ENCODE results near the gene NPR2. TPM values are rescaled to one million over a fixed set of nuclear protein-coding genes. Genes with fewer than 3 reads are reported as not detected.

Gene NPR2
- polyA plus RNA-seq, 2 donors, result 3.8 to 5.1 TPM

DNA sequence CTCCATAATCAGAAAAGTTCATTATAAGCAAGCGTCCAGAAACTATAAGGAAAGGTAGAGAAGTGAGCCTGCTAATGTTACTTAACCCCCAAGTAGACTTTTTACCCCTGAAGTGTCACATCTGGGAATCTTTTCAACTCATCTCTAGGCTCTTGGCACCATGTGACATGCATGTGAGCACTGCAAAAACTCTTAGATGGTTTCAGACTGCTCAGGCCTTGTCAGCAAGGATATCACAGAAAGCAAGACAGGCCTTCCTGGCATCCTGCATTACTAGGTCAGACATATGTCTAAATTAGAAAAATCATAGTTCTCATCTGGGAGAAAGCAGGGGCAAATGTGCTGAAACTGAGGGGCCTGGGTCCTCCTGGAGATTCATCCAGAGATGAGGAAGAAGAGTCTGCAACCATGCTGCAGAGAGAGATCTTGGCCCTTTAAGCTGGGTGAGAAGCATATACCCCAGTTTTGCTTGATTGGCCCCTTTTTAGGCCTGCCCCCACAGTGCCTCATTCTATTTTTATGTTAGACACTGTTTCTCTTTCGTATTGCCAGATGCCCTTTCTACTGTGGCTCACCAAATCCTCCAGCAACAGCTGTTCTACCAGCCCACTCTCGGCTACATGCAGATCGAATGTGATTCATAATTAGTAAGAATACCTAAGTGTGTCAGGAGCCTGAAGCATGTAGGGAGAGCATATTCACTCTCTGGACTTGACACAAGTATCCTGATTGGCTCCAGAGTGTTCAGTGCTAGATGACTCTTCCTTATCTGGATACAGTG is 56.6 kb downstream of the NPR2 start:
- 53 to 56% methylated on average over 4 of the region's 4 CpGs for WGBS, 2 donors
- H3K27ac ChIP-seq (ENCODE audit: low read depth in 2 of 2, low read length in 1 of 2), result peak overlapping the region in 1 of 2 donors; percentile 53

DNA sequence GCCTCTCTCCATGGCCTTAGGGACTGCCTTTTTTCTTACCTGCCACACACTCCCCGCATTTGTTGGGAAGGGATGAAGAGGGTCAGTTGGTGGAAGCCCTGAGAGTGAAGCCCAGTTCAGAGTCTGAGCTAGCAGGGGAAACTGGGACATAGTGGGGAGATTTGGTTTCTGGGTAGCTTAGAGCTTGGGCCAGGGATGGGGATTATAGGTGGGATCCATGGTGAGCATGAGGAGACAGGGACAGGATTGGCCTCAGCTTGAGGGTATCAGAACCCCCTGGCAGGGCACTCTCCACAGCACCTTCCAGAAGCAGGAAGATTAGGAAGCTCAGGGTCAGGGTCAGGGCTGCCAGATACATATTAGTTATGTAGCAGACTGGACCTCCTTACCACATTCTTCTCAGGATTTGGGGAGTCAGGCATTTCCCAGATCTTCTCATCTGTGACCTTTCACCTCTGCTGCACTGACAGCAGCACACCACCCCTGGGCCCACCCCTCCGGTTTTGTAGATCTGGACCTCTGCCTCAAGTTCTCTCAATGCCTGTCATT is 61.0 kb downstream of the NPR2 start:
- Histone ChIP-seq H3K4me1 (ENCODE audit: control insufficient read depth in 2 of 2, insufficient read depth in 2 of 2, low read length in 1 of 2) (no peaks in the 10 kb centered on the region), H3K27me3 (ENCODE audit: control insufficient read depth in 1 of 2, insufficient read depth in 2 of 2, low read length in 2 of 2) (no peaks in the 10 kb centered on the region)

More for the DNA sequence above, 56.6 kb downstream of the NPR2 start:
- Histone ChIP-seq H3K4me3 (ENCODE audit: low read depth in 1 of 2, low read length in 2 of 2) (no peak overlapping the region), H3K9me3 (ENCODE audit: control insufficient read depth in 2 of 2, insufficient read depth in 1 of 2, low read depth in 1 of 2, low read length in 1 of 2) (no peaks in the 10 kb centered on the region), H3K36me3 (ENCODE audit: control insufficient read depth in 2 of 2, insufficient read depth in 2 of 2, low read length in 1 of 2) (peaks cover 3 to 5% of the 10 kb centered on the region in 2 donors), H3K27me3 (ENCODE audit: control insufficient read depth in 1 of 2, insufficient read depth in 2 of 2, low read length in 2 of 2) (no peaks in the 10 kb centered on the region), H3K4me1 (ENCODE audit: control insufficient read depth in 2 of 2, insufficient read depth in 2 of 2, low read length in 1 of 2) (peaks cover 0 to 13% of the 10 kb centered on the region in 2 donors)

DNA sequence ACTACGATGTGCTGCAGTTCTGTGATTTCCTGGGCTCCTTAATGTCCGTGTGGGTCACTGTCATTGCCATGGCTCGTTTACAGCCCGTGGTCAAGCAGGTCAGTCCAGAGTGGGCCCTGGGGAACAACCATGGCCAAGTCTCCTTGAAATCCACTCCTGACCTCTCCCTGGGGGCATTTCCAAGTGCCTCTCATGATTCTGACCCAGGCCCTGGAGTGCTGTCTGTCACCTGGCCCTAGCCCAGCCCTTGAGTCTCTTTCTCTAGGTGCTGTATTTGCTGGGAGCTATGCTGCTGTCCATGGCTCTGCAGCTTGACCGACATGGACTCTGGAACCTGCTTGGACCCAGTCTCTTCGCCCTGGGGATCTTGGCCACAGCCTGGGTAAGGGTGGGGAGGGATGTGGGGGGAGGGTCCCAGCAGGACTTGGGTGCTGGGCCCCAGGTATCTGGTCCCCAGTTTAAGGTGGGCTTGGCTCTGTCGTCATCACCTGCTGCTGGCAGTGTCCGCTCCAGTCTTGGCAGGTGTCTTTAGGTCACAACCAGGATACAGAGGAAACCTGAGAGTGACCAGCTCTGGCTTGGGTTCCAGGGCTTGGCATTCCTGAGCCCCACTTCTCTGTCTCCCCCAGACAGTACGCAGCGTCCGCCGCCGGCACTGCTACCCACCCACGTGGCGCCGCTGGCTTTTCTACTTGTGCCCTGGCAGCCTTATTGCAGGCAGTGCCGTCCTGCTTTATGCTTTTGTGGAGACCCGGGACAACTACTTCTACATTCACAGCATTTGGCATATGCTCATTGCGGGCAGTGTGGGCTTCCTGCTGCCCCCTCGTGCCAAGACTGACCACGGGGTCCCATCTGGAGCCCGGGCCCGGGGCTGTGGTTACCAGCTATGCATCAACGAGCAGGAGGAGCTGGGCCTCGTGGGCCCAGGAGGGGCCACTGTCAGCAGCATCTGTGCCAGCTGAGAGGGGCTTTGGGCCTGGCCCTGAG is 61.8 kb downstream of the NPR2 start:
- no peaks in the 10 kb centered on the region for H3K4me1 ChIP-seq (ENCODE audit: control insufficient read depth in 2 of 2, insufficient read depth in 2 of 2, low read length in 1 of 2)
- 88 to 90% methylated on average over 25 of the region's 25 CpGs for WGBS, 2 donors
- H3K27me3 ChIP-seq (ENCODE audit: control insufficient read depth in 1 of 2, insufficient read depth in 2 of 2, low read length in 2 of 2), result no peaks in the 10 kb centered on the region
- no peak overlapping the region for H3K4me3 ChIP-seq (ENCODE audit: low read depth in 1 of 2, low read length in 2 of 2)
- no peaks in the 10 kb centered on the region for H3K36me3 ChIP-seq (ENCODE audit: control insufficient read depth in 2 of 2, insufficient read depth in 2 of 2, low read length in 1 of 2)
- H3K9me3 ChIP-seq (ENCODE audit: control insufficient read depth in 2 of 2, insufficient read depth in 1 of 2, low read depth in 1 of 2, low read length in 1 of 2), result no peaks in the 10 kb centered on the region
- H3K27ac ChIP-seq (ENCODE audit: low read depth in 2 of 2, low read length in 1 of 2), result no peak overlapping the region

More for the DNA sequence above, 61.0 kb downstream of the NPR2 start:
- WGBS, 2 donors, result 87 to 93% methylated on average over 2 of the region's 2 CpGs
- no peak overlapping the region for H3K4me3 ChIP-seq (ENCODE audit: low read depth in 1 of 2, low read length in 2 of 2)
- H3K27ac ChIP-seq (ENCODE audit: low read depth in 2 of 2, low read length in 1 of 2), result no peak overlapping the region
- peaks cover 0 to 3% of the 10 kb centered on the region in 2 donors for H3K36me3 ChIP-seq (ENCODE audit: control insufficient read depth in 2 of 2, insufficient read depth in 2 of 2, low read length in 1 of 2)
- no peaks in the 10 kb centered on the region for H3K9me3 ChIP-seq (ENCODE audit: control insufficient read depth in 2 of 2, insufficient read depth in 1 of 2, low read depth in 1 of 2, low read length in 1 of 2)

DNA sequence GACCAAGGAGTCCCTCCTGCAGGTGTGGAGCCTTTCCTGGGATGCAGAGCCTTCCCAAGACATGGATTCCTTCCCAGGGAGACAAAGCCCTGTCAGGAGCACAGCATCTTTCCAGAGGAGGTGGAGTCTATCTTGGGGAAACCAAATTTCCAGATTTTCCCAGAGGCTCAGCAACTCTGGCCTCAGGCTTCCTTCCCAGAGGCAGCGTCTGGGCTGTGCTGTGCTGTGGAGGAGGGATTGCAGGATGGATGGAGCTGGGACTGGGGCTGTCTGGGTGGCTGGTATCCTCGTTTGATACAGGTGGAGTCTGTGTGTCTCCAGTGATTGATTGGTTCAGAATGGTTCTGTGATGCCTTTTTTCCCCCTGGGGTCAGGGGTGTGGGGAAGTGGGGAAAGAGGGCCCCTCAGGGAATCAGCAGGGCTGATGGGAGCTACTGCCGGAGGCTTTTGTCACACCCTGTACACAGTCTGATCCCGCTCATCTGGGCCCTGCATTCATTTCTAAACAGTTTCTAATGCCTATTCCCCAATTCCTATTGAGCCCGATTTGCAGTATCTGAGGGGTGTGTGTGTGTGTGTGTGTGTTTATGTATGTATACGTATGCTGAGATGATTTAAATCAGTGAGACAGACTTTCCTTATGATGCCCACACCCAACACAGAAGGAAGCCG is 62.8 kb downstream of the NPR2 start:
- no peak overlapping the region for H3K27ac ChIP-seq (ENCODE audit: low read depth in 2 of 2, low read length in 1 of 2)
- no peaks in the 10 kb centered on the region for H3K9me3 ChIP-seq (ENCODE audit: control insufficient read depth in 2 of 2, insufficient read depth in 1 of 2, low read depth in 1 of 2, low read length in 1 of 2)
- WGBS, 2 donors, result 81 to 88% methylated on average over 7 of the region's 7 CpGs
- no peaks in the 10 kb centered on the region for H3K36me3 ChIP-seq (ENCODE audit: control insufficient read depth in 2 of 2, insufficient read depth in 2 of 2, low read length in 1 of 2)
- H3K4me1 ChIP-seq (ENCODE audit: control insufficient read depth in 2 of 2, insufficient read depth in 2 of 2, low read length in 1 of 2), result peaks cover 0 to 3% of the 10 kb centered on the region in 2 donors
- no peaks in the 10 kb centered on the region for H3K27me3 ChIP-seq (ENCODE audit: control insufficient read depth in 1 of 2, insufficient read depth in 2 of 2, low read length in 2 of 2)
- no peak overlapping the region for H3K4me3 ChIP-seq (ENCODE audit: low read depth in 1 of 2, low read length in 2 of 2)

DNA sequence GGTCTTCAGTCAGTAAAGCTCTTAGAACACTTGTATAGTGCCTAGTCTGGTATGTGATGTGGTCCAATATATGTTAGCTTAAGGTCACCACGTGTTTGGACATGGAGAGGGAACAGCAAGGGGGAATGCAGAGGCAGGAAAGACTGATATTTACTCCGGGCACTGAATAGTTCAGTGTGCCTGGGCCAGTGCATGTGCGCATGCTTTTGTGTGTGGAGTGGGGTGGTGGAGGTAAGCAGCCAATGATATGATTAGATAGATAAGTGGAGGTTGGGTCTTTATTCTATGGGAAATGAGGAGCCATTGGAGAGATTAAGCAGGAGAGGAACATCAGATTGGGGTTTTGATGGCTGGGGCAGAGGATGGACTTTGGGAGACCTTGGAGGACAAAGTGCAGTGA is 64.8 kb downstream of the NPR2 start:
- Histone ChIP-seq H3K4me3 (ENCODE audit: low read depth in 1 of 2, low read length in 2 of 2) (no peak overlapping the region), H3K27ac (ENCODE audit: low read depth in 2 of 2, low read length in 1 of 2) (no peak overlapping the region), H3K27me3 (ENCODE audit: control insufficient read depth in 1 of 2, insufficient read depth in 2 of 2, low read length in 2 of 2) (no peaks in the 10 kb centered on the region), H3K36me3 (ENCODE audit: control insufficient read depth in 2 of 2, insufficient read depth in 2 of 2, low read length in 1 of 2) (no peaks in the 10 kb centered on the region), H3K4me1 (ENCODE audit: control insufficient read depth in 2 of 2, insufficient read depth in 2 of 2, low read length in 1 of 2) (peaks cover 0 to 5% of the 10 kb centered on the region in 2 donors), H3K9me3 (ENCODE audit: control insufficient read depth in 2 of 2, insufficient read depth in 1 of 2, low read depth in 1 of 2, low read length in 1 of 2) (no peaks in the 10 kb centered on the region)
- WGBS, 2 donors, result 74 to 76% methylated on average over 3 of the region's 3 CpGs

DNA sequence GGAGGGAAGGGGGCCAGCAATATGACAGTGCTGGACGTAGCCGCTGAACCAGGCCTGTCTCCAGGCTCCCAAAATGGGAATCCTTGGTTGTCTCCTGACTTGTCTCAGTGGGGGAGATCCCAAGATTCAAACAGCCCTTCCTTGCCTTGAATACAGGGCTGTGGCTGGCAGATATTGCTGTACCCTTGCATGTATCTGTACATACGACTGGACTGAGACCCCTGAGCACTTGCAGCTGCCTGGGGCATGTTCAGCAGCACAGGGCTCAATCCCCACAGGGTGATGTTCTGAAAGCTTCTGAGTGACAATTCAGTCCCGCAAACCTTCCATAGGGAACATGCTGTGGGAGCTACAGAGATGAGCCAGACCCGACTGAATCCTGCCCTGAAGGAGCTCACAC is 65.5 kb downstream of the NPR2 start:
- Histone ChIP-seq H3K4me1 (ENCODE audit: control insufficient read depth in 2 of 2, insufficient read depth in 2 of 2, low read length in 1 of 2) (peaks cover 0 to 5% of the 10 kb centered on the region in 2 donors), H3K27me3 (ENCODE audit: control insufficient read depth in 1 of 2, insufficient read depth in 2 of 2, low read length in 2 of 2) (no peaks in the 10 kb centered on the region), H3K27ac (ENCODE audit: low read depth in 2 of 2, low read length in 1 of 2) (no peak overlapping the region), H3K9me3 (ENCODE audit: control insufficient read depth in 2 of 2, insufficient read depth in 1 of 2, low read depth in 1 of 2, low read length in 1 of 2) (no peaks in the 10 kb centered on the region), H3K36me3 (ENCODE audit: control insufficient read depth in 2 of 2, insufficient read depth in 2 of 2, low read length in 1 of 2) (no peaks in the 10 kb centered on the region), H3K4me3 (ENCODE audit: low read depth in 1 of 2, low read length in 2 of 2) (no peak overlapping the region)
- 81 to 84% methylated on average over 5 of the region's 5 CpGs for WGBS, 2 donors

DNA sequence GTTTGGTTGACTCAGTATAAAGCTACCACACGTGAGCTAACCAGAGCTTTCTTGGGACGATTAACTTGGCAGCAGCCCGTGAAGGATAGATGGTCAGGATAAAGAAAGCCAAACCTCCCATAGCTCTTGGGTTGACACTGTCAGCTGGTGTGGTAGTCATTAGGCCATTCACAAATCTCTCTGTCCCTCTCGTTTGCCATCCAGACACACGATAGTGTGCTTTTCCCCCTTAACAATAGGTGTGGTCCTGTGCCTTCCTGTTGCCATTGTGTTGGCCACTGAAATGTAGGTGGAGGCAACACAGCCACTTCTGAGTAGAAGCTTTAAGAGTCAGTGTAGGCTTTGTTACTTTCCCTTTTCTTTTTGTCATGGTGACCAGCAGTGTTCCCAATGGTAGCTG is 67.1 kb downstream of the NPR2 start:
- Histone ChIP-seq H3K27me3 (ENCODE audit: control insufficient read depth in 1 of 2, insufficient read depth in 2 of 2, low read length in 2 of 2) (peaks cover 0 to 3% of the 10 kb centered on the region in 2 donors), H3K4me1 (ENCODE audit: control insufficient read depth in 2 of 2, insufficient read depth in 2 of 2, low read length in 1 of 2) (peaks cover 0 to 5% of the 10 kb centered on the region in 2 donors), H3K27ac (ENCODE audit: low read depth in 2 of 2, low read length in 1 of 2) (no peak overlapping the region), H3K4me3 (ENCODE audit: low read depth in 1 of 2, low read length in 2 of 2) (no peak overlapping the region), H3K9me3 (ENCODE audit: control insufficient read depth in 2 of 2, insufficient read depth in 1 of 2, low read depth in 1 of 2, low read length in 1 of 2) (no peaks in the 10 kb centered on the region), H3K36me3 (ENCODE audit: control insufficient read depth in 2 of 2, insufficient read depth in 2 of 2, low read length in 1 of 2) (no peaks in the 10 kb centered on the region)
- 67 to 68% methylated on average over 5 of the region's 5 CpGs for WGBS, 2 donors
